HG03521 (cell line): ENCODE measurements around the gene CCL21.
"Not testable (repeated sequence)": the region's sequence is repeated elsewhere in the genome, so short reads cannot be mapped to it uniquely, and the experiment has no call there.

Source experiments
- ATAC-seq: cut with Tn5 transposase; IDR thresholded peaks from one replicate; pipeline ENCODE4 v1.9.1; 2021; ENCODE audit warnings: mild to moderate bottlenecking, moderate library complexity; ENCODE audit not compliant: unreplicated experiment

The CCL21 gene

GRCh38 chr9:34710023-34710422, at the start of gene CCL21:
CCL21 (minus strand) TSS chr9:34710136; CDS start chr9:34710066, 70 bp downstream.
- ATAC-seq: no peak

- no peak for ATAC-seq
Observed at GRCh38 chr9:34759432-34760134, 49.6 kb upstream of the CCL21 start.

GRCh38 chr9:34750320-34750719, 40.4 kb upstream of the CCL21 start:
- ATAC-seq: not testable (repeated sequence)

GRCh38 chr9:34746526-34746925, 36.6 kb upstream of the CCL21 start:
- ATAC-seq: no peak

- ATAC-seq: no peak
Observed at GRCh38 chr9:34744295-34745221, 34.6 kb upstream of the CCL21 start.

- no peak for ATAC-seq
Observed at GRCh38 chr9:34742710-34743109, 32.8 kb upstream of the CCL21 start.

GRCh38 chr9:34741628-34742027, 31.7 kb upstream of the CCL21 start:
- ATAC-seq: no peak

GRCh38 chr9:34740176-34740575, 30.2 kb upstream of the CCL21 start:
- not testable (repeated sequence) for ATAC-seq

- ATAC-seq: no peak
Observed at GRCh38 chr9:34737677-34738260, 27.8 kb upstream of the CCL21 start.

- no peak for ATAC-seq
Observed at GRCh38 chr9:34734720-34735119, 24.8 kb upstream of the CCL21 start.

GRCh38 chr9:34732886-34733285, 22.9 kb upstream of the CCL21 start:
- no peak for ATAC-seq

- ATAC-seq: no peak
Observed at GRCh38 chr9:34732478-34732877, 22.5 kb upstream of the CCL21 start.

- ATAC-seq: no peak
Observed at GRCh38 chr9:34723141-34723540, 13.2 kb upstream of the CCL21 start.

GRCh38 chr9:34719769-34720025, 9.8 kb upstream of the CCL21 start:
- not testable (repeated sequence) for ATAC-seq

GRCh38 chr9:34719021-34719768, 9.3 kb upstream of the CCL21 start:
- no peak for ATAC-seq

- no peak for ATAC-seq
Observed at GRCh38 chr9:34717996-34718614, 8.2 kb upstream of the CCL21 start.

- no peak for ATAC-seq
Observed at GRCh38 chr9:34716711-34717110, 6.8 kb upstream of the CCL21 start.

- ATAC-seq: no peak
Observed at GRCh38 chr9:34715639-34716215, 5.8 kb upstream of the CCL21 start.

GRCh38 chr9:34714007-34714406, 4.1 kb upstream of the CCL21 start:
- ATAC-seq: no peak

- no peak for ATAC-seq
Observed at GRCh38 chr9:34712140-34712539, 2.2 kb upstream of the CCL21 start.
